HepG2 (cell line): ENCODE results near the gene IGLL1. TPM values are rescaled to one million over a fixed set of nuclear protein-coding genes. Genes with fewer than 3 reads are reported as not detected.
A peak's percentile ranks its signal among the peaks of the same experiment; 100 is the strongest.

Experiments used
- CEBPG ChIP-seq: IDR thresholded peaks from 2 replicates; pipeline ENCODE4 v1.6.1; 2016
- HNF1A ChIP-seq, 2 experiments: sonication (generic) in 1 of 2; formaldehyde crosslinking in 1 of 2; IDR thresholded peaks; 2 replicates each; pipeline versions ENCODE4 v1.4.0 to v1.6.1; 2016 to 2020; ENCODE audit warnings: borderline replicate concordance in 1 of 2, low read depth in 1 of 2, mild to moderate bottlenecking in 1 of 2, missing genetic modification reagents in 1 of 2
- KLF6 ChIP-seq: IDR thresholded peaks from 2 replicates; pipeline ENCODE4 v1.8.0; 2016; ENCODE audit warnings: missing biosample characterization, missing genetic modification reagents
- MXD4 ChIP-seq: IDR thresholded peaks from 2 replicates; pipeline ENCODE4 v1.6.1; 2016; ENCODE audit warnings: mild to moderate bottlenecking, missing biosample characterization, missing genetic modification reagents
- NFE2 ChIP-seq: sonication (generic); formaldehyde crosslinking; IDR thresholded peaks from 2 replicates; pipeline ENCODE4 v1.4.0; 2020; ENCODE audit warnings: missing genetic modification reagents
- PHF20 ChIP-seq: sonication (generic); formaldehyde crosslinking; IDR thresholded peaks from 2 replicates; pipeline ENCODE4 v1.5.0; 2020; ENCODE audit warnings: mild to moderate bottlenecking, missing genetic modification reagents
- SOX5 ChIP-seq: IDR thresholded peaks from 2 replicates; pipeline ENCODE4 v1.6.1; 2016; ENCODE audit warnings: borderline replicate concordance
- polyA plus RNA-seq, 8 experiments: library from polyadenylated mRNA; depleted of rRNA in 3 of 8; stranded (reverse) in 7 of 8; unstranded in 1 of 8; fragments of >200 nt; fragmentation: Illumina TruSeq in 4 of 8; extraction: Trizol in 4 of 8; gene quantifications; 2 replicates each; pipeline versions ENCODE4 v1.2.1 to v1.2.3, GENCODE V29; 2011 to 2016; ENCODE audit warnings: low read depth in 4 of 8, missing spikeins in 1 of 8, mixed read lengths in 1 of 8; ENCODE audit not compliant: insufficient read depth in 1 of 8
- total RNA-seq, 5 experiments: library from RNA; depleted of rRNA; stranded (reverse); fragments of >200 nt; fragmentation: Illumina TruSeq; extraction: Trizol; gene quantifications; 2 replicates each; pipeline ENCODE4 v1.2.3, GENCODE V29; 2016; ENCODE audit warnings: low read depth in 1 of 5
- TF ChIP-seq, protein P1 (sequence below): sonication (generic); formaldehyde crosslinking; IDR thresholded peaks from 2 replicates; pipeline ENCODE4 v1.4.0; 2020; ENCODE audit warnings: mild to moderate bottlenecking, missing genetic modification reagents, borderline replicate concordance
- TF ChIP-seq, protein P2 (sequence below): sonication (generic); formaldehyde crosslinking; IDR thresholded peaks from 2 replicates; pipeline ENCODE4 v1.9.0; 2021; ENCODE audit warnings: missing genetic modification reagents, borderline replicate concordance
- TF ChIP-seq, protein P3 (sequence below): sonication (generic); formaldehyde crosslinking; IDR thresholded peaks from 2 replicates; pipeline ENCODE4 v1.5.0; 2020; ENCODE audit warnings: mild to moderate bottlenecking, low read depth, missing genetic modification reagents, borderline replicate concordance
- TF ChIP-seq, protein P4 (sequence below): sonication (generic); formaldehyde crosslinking; IDR thresholded peaks from 2 replicates; pipeline ENCODE4 v1.5.1; 2020; ENCODE audit warnings: mild to moderate bottlenecking, missing genetic modification reagents, moderate library complexity
- TF ChIP-seq, protein P5 (sequence below): sonication (generic); formaldehyde crosslinking; IDR thresholded peaks from 2 replicates; pipeline ENCODE4 v1.8.1; 2023; ENCODE audit warnings: mild to moderate bottlenecking, missing genetic modification reagents

Gene IGLL1
- total and polyA plus RNA-seq, 2 of the 13 experiments (the other 11 are each of a cell fraction or from before 2014, with no cell fraction given) = not detected

DNA sequence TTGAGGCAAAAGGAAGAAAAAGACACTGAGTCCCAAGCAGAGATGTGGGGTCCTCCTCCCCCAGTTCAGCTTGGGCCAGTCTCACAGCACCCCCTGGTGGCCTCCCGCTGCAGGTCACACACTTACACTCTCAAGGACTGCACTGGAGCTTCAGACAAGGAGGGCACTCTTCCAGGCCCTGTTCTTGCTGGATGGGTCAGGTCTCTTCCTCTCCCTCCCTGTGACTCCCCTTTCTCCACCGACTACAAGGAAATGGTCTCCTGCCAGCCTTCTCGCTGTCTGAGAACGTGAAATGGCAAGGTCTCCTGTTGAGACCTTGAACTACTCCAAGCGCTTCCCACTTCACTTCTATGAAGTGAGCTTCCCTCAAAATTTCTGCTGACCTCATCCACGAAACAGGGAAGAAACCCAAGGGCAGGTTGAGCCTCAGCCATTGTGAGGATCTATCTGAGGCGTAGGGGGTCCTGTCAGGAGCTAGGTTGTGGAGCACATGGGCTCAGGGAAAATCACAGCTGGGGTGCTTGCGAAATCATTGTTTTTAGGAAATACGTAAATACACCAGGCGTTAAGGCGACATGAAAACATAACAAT lies 11.2 kb upstream of the IGLL1 start (continued):
- TF ChIP-seq, protein P1, sequence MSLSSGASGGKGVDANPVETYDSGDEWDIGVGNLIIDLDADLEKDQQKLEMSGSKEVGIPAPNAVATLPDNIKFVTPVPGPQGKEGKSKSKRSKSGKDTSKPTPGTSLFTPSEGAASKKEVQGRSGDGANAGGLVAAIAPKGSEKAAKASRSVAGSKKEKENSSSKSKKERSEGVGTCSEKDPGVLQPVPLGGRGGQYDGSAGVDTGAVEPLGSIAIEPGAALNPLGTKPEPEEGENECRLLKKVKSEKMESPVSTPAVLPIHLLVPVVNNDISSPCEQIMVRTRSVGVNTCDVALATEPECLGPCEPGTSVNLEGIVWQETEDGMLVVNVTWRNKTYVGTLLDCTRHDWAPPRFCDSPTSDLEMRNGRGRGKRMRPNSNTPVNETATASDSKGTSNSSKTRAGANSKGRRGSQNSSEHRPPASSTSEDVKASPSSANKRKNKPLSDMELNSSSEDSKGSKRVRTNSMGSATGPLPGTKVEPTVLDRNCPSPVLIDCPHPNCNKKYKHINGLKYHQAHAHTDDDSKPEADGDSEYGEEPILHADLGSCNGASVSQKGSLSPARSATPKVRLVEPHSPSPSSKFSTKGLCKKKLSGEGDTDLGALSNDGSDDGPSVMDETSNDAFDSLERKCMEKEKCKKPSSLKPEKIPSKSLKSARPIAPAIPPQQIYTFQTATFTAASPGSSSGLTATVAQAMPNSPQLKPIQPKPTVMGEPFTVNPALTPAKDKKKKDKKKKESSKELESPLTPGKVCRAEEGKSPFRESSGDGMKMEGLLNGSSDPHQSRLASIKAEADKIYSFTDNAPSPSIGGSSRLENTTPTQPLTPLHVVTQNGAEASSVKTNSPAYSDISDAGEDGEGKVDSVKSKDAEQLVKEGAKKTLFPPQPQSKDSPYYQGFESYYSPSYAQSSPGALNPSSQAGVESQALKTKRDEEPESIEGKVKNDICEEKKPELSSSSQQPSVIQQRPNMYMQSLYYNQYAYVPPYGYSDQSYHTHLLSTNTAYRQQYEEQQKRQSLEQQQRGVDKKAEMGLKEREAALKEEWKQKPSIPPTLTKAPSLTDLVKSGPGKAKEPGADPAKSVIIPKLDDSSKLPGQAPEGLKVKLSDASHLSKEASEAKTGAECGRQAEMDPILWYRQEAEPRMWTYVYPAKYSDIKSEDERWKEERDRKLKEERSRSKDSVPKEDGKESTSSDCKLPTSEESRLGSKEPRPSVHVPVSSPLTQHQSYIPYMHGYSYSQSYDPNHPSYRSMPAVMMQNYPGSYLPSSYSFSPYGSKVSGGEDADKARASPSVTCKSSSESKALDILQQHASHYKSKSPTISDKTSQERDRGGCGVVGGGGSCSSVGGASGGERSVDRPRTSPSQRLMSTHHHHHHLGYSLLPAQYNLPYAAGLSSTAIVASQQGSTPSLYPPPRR (CRISPR knock-in tag) = no peak
- TF ChIP-seq, protein P2, sequence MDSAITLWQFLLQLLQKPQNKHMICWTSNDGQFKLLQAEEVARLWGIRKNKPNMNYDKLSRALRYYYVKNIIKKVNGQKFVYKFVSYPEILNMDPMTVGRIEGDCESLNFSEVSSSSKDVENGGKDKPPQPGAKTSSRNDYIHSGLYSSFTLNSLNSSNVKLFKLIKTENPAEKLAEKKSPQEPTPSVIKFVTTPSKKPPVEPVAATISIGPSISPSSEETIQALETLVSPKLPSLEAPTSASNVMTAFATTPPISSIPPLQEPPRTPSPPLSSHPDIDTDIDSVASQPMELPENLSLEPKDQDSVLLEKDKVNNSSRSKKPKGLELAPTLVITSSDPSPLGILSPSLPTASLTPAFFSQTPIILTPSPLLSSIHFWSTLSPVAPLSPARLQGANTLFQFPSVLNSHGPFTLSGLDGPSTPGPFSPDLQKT (CRISPR knock-in tag) = no peak
- TF ChIP-seq, protein P3, sequence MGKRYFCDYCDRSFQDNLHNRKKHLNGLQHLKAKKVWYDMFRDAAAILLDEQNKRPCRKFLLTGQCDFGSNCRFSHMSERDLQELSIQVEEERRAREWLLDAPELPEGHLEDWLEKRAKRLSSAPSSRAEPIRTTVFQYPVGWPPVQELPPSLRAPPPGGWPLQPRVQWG (CRISPR knock-in tag) = no peak
- 0 out of 2 replicates have a peak, but pooled peaks have one; percentile 22 for TF ChIP-seq KLF6
- TF ChIP-seq, protein P4, sequence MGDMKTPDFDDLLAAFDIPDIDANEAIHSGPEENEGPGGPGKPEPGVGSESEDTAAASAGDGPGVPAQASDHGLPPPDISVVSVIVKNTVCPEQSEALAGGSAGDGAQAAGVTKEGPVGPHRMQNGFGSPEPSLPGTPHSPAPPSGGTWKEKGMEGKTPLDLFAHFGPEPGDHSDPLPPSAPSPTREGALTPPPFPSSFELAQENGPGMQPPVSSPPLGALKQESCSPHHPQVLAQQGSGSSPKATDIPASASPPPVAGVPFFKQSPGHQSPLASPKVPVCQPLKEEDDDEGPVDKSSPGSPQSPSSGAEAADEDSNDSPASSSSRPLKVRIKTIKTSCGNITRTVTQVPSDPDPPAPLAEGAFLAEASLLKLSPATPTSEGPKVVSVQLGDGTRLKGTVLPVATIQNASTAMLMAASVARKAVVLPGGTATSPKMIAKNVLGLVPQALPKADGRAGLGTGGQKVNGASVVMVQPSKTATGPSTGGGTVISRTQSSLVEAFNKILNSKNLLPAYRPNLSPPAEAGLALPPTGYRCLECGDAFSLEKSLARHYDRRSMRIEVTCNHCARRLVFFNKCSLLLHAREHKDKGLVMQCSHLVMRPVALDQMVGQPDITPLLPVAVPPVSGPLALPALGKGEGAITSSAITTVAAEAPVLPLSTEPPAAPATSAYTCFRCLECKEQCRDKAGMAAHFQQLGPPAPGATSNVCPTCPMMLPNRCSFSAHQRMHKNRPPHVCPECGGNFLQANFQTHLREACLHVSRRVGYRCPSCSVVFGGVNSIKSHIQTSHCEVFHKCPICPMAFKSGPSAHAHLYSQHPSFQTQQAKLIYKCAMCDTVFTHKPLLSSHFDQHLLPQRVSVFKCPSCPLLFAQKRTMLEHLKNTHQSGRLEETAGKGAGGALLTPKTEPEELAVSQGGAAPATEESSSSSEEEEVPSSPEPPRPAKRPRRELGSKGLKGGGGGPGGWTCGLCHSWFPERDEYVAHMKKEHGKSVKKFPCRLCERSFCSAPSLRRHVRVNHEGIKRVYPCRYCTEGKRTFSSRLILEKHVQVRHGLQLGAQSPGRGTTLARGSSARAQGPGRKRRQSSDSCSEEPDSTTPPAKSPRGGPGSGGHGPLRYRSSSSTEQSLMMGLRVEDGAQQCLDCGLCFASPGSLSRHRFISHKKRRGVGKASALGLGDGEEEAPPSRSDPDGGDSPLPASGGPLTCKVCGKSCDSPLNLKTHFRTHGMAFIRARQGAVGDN (CRISPR knock-in tag) = no peak
- 0 out of 2 replicates have a peak, but pooled peaks have one; percentile 27 for TF ChIP-seq MXD4 (CRISPR knock-in tag)
- peak; percentile 36; the same call in 1 of the 2 replicates for TF ChIP-seq CEBPG (CRISPR knock-in tag)
- TF ChIP-seq SOX5 (CRISPR knock-in tag) = 0 out of 2 replicates have a peak, but pooled peaks have one; percentile 11
- TF ChIP-seq PHF20 (CRISPR knock-in tag) = no peak
- TF ChIP-seq, protein P5, sequence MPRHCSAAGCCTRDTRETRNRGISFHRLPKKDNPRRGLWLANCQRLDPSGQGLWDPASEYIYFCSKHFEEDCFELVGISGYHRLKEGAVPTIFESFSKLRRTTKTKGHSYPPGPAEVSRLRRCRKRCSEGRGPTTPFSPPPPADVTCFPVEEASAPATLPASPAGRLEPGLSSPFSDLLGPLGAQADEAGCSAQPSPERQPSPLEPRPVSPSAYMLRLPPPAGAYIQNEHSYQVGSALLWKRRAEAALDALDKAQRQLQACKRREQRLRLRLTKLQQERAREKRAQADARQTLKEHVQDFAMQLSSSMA = no peak
- TF ChIP-seq HNF1A (IDR thresholded peaks at IDR 0.05; ENCODE audit: low read depth) = no peak
- no peak for TF ChIP-seq HNF1A (CRISPR knock-in tag; IDR thresholded peaks at IDR 0.05; ENCODE audit: borderline replicate concordance)
- peak; percentile 26; the same call in 1 of the 2 replicates for TF ChIP-seq NFE2 (CRISPR knock-in tag)
